ENCODE measurements around the gene PTPRR. TPM values are rescaled to one million over a fixed set of nuclear protein-coding genes. Genes with fewer than 3 reads are reported as not detected.

PTPRR gene
- total RNA-seq, 1 experiment from 2014 or later, result 0.46 TPM

DNA sequence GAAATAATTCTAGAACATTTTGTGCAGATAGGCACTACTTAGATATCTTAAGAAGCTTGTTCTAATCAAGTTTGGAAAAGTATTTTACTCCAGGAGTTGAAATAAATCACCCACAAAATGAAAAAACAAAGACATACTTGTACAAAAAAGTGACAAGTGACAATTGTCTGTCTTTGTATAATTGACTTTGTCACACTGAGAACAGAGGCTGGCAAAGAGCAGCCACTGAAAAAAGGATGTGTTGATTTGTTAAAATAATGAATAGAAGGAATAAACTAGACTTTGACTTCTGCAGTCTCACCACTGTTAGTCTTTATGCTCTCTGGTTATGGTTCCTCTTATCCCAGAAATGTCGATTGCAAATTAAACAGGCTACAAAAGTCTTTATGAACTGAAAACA is 77.6 kb downstream of the PTPRR start:
- no peak for DNase-seq (ENCODE audit: low spot score)
- no peak for TF ChIP-seq ZNF138 (CRISPR knock-in tag; conservative IDR thresholded peaks at IDR 0.05)
- TF ChIP-seq ZNF219 (CRISPR knock-in tag; IDR thresholded peaks at IDR 0.05; ENCODE audit: borderline replicate concordance), result no peak
- no peak for TF ChIP-seq JUN (CRISPR knock-in tag; IDR thresholded peaks at IDR 0.05)
- TF ChIP-seq ESRRA (CRISPR knock-in tag; IDR thresholded peaks at IDR 0.05; ENCODE audit: borderline replicate concordance), result no peak
- TF ChIP-seq, protein P1, sequence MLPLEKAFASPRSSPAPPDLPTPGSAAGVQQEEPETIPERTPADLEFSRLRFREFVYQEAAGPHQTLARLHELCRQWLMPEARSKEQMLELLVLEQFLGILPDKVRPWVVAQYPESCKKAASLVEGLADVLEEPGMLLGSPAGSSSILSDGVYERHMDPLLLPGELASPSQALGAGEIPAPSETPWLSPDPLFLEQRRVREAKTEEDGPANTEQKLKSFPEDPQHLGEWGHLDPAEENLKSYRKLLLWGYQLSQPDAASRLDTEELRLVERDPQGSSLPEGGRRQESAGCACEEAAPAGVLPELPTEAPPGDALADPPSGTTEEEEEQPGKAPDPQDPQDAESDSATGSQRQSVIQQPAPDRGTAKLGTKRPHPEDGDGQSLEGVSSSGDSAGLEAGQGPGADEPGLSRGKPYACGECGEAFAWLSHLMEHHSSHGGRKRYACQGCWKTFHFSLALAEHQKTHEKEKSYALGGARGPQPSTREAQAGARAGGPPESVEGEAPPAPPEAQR (CRISPR knock-in tag; IDR thresholded peaks at IDR 0.05), result no peak
- TF ChIP-seq, protein P2, sequence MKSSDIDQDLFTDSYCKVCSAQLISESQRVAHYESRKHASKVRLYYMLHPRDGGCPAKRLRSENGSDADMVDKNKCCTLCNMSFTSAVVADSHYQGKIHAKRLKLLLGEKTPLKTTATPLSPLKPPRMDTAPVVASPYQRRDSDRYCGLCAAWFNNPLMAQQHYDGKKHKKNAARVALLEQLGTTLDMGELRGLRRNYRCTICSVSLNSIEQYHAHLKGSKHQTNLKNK (CRISPR knock-in tag; IDR thresholded peaks at IDR 0.05), result no peak
- TF ChIP-seq FOXJ3 (CRISPR knock-in tag; IDR thresholded peaks at IDR 0.05; ENCODE audit: borderline replicate concordance), result no peak
- TF ChIP-seq, protein P3, sequence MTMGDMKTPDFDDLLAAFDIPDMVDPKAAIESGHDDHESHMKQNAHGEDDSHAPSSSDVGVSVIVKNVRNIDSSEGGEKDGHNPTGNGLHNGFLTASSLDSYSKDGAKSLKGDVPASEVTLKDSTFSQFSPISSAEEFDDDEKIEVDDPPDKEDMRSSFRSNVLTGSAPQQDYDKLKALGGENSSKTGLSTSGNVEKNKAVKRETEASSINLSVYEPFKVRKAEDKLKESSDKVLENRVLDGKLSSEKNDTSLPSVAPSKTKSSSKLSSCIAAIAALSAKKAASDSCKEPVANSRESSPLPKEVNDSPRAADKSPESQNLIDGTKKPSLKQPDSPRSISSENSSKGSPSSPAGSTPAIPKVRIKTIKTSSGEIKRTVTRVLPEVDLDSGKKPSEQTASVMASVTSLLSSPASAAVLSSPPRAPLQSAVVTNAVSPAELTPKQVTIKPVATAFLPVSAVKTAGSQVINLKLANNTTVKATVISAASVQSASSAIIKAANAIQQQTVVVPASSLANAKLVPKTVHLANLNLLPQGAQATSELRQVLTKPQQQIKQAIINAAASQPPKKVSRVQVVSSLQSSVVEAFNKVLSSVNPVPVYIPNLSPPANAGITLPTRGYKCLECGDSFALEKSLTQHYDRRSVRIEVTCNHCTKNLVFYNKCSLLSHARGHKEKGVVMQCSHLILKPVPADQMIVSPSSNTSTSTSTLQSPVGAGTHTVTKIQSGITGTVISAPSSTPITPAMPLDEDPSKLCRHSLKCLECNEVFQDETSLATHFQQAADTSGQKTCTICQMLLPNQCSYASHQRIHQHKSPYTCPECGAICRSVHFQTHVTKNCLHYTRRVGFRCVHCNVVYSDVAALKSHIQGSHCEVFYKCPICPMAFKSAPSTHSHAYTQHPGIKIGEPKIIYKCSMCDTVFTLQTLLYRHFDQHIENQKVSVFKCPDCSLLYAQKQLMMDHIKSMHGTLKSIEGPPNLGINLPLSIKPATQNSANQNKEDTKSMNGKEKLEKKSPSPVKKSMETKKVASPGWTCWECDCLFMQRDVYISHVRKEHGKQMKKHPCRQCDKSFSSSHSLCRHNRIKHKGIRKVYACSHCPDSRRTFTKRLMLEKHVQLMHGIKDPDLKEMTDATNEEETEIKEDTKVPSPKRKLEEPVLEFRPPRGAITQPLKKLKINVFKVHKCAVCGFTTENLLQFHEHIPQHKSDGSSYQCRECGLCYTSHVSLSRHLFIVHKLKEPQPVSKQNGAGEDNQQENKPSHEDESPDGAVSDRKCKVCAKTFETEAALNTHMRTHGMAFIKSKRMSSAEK (CRISPR knock-in tag; IDR thresholded peaks at IDR 0.05; ENCODE audit: borderline replicate concordance), result no peak
- TF ChIP-seq NR3C1 (CRISPR knock-in tag; conservative IDR thresholded peaks at IDR 0.05; ENCODE audit: low read depth), result no peak
- TF ChIP-seq, protein P4, sequence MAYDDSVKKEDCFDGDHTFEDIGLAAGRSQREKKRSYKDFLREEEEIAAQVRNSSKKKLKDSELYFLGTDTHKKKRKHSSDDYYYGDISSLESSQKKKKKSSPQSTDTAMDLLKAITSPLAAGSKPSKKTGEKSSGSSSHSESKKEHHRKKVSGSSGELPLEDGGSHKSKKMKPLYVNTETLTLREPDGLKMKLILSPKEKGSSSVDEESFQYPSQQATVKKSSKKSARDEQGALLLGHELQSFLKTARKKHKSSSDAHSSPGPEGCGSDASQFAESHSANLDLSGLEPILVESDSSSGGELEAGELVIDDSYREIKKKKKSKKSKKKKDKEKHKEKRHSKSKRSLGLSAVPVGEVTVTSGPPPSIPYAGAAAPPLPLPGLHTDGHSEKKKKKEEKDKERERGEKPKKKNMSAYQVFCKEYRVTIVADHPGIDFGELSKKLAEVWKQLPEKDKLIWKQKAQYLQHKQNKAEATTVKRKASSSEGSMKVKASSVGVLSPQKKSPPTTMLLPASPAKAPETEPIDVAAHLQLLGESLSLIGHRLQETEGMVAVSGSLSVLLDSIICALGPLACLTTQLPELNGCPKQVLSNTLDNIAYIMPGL (CRISPR knock-in tag; IDR thresholded peaks at IDR 0.05), result no peak
- no peak for TF ChIP-seq NFE2L1 (CRISPR knock-in tag; IDR thresholded peaks at IDR 0.05)
- TF ChIP-seq, protein P5, sequence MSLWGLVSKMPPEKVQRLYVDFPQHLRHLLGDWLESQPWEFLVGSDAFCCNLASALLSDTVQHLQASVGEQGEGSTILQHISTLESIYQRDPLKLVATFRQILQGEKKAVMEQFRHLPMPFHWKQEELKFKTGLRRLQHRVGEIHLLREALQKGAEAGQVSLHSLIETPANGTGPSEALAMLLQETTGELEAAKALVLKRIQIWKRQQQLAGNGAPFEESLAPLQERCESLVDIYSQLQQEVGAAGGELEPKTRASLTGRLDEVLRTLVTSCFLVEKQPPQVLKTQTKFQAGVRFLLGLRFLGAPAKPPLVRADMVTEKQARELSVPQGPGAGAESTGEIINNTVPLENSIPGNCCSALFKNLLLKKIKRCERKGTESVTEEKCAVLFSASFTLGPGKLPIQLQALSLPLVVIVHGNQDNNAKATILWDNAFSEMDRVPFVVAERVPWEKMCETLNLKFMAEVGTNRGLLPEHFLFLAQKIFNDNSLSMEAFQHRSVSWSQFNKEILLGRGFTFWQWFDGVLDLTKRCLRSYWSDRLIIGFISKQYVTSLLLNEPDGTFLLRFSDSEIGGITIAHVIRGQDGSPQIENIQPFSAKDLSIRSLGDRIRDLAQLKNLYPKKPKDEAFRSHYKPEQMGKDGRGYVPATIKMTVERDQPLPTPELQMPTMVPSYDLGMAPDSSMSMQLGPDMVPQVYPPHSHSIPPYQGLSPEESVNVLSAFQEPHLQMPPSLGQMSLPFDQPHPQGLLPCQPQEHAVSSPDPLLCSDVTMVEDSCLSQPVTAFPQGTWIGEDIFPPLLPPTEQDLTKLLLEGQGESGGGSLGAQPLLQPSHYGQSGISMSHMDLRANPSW (CRISPR knock-in tag; conservative IDR thresholded peaks at IDR 0.05; ENCODE audit: low read depth), result no peak
- TF ChIP-seq, protein P6, sequence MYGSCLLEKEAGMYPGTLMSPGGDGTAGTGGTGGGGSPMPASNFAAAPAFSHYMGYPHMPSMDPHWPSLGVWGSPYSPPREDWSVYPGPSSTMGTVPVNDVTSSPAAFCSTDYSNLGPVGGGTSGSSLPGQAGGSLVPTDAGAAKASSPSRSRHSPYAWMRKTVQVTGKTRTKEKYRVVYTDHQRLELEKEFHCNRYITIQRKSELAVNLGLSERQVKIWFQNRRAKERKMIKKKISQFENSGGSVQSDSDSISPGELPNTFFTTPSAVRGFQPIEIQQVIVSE (CRISPR knock-in tag; IDR thresholded peaks at IDR 0.05; ENCODE audit: borderline replicate concordance), result no peak
- TF ChIP-seq MYBL2 (CRISPR knock-in tag; IDR thresholded peaks at IDR 0.05), result no peak
- no peak for TF ChIP-seq TEAD1 (CRISPR knock-in tag; IDR thresholded peaks at IDR 0.05)
- TF ChIP-seq GABPB1 (CRISPR knock-in tag; IDR thresholded peaks at IDR 0.05), result no peak
- no peak for TF ChIP-seq ZNF423 (CRISPR knock-in tag; IDR thresholded peaks at IDR 0.05)
- no peak for TF ChIP-seq NFYB (CRISPR knock-in tag; conservative IDR thresholded peaks at IDR 0.05; ENCODE audit: low read depth)
- no peak for TF ChIP-seq KAT7 (CRISPR knock-in tag; IDR thresholded peaks at IDR 0.05; ENCODE audit: borderline replicate concordance)
- no peak for ATAC-seq
- CTCF ChIA-PET, result no interaction called here
- Mint-ChIP-seq H3K4me3 (no peak overlapping the region), H3K27me3 (ENCODE audit: low read depth) (no peaks in the 10 kb centered on the region), H3K27ac (no peak overlapping the region), H3K36me3 (no peaks in the 10 kb centered on the region), H3K4me1 (peaks cover 10% of the 10 kb centered on the region), H3K9me3 (no peaks in the 10 kb centered on the region)
- POLR2A ChIA-PET, result interaction anchor here (0.6 to 0.7 kb wide), 2 partner anchors 90 to 714 kb away, joined by 3 to 5 read pairs; no protein-coding TSS in a partner anchor

Measured in WTC11 (cell line).